NCI-H446 treated with DMSO at 0.1 percent for 48 hours (cell line): ENCODE measurements around the gene UNC13C.

ENCODE experiments used
- DNase-seq: peaks from one replicate; lab custom pipeline; 2025; lab: John Stamatoyannopoulos, UW

Gene UNC13C

GRCh38 chr15:54644796-54645195 is 666.6 kb downstream of the UNC13C start:
- DNase-seq, result no peak

DNA sequence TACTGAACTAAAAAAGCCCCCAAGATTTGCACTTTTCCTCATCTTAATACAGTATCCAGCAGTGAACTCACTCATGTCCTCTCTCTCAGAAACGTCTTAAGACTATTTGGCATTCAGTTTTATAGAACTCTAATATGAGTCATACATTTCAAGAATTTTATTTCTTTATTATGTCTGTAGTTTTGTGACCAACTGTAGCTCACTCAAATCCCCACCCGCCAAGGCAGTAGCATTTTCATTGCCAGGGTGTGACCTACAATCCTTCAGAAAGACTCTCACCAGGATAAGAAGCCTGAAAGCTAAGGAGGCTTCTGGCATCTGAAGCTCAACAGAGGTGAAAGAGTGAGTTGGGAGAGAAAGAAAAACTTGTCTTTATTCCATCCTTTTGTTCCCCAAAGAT is 681.4 kb downstream of the UNC13C start:
- no peak for DNase-seq

DNA sequence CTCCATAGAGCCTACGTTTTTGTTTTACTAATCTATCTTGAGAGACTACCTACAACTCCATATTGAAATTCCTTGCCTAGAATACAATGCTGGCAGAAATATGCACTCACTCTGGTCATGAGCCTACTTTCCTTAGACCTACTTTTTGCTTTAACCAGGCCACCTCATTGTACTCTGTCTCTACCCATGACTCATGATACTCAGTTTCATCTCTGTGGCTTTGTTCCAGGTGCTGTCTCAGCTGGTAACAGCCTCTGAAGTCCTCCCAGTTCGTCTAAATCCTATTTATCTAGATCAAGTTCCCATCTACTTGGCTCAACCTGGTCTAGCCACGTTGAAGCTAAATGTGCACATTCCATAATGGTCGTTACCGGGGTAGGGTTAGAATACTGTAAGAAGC is 682.1 kb downstream of the UNC13C start:
- DNase-seq, result no peak

- no peak for DNase-seq
Observed at GRCh38 chr15:54675241-54675640, 697.0 kb downstream of the UNC13C start.

DNA sequence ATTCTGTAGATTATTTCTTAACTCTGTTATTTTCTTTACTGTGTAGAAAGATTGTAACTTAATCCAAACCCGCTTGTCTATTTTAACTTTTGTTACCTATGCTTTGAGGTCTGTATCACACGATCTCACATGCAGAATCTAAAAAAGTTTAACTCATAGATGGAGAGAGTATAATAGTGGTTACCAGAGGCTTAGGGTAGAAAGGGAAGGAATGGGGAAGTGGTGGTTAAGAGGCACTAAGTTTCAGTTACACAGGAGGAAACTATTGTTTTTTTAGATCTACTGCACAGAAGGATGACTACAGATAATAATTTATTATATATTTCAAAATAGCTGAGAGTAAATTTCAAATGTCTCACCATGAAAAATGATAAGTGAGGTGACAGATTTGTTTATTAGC is 703.3 kb downstream of the UNC13C start:
- no peak for DNase-seq
